NCI-H82 (cell line): ENCODE measurements around the gene TRPC3.
"Not testable (repeated sequence)": the region's sequence is repeated elsewhere in the genome, so short reads cannot be mapped to it uniquely, and the experiment has no call there.

Experiments
- DNase-seq: peaks from one replicate; lab custom pipeline; 2025; lab: John Stamatoyannopoulos, UW

Gene TRPC3

DNA sequence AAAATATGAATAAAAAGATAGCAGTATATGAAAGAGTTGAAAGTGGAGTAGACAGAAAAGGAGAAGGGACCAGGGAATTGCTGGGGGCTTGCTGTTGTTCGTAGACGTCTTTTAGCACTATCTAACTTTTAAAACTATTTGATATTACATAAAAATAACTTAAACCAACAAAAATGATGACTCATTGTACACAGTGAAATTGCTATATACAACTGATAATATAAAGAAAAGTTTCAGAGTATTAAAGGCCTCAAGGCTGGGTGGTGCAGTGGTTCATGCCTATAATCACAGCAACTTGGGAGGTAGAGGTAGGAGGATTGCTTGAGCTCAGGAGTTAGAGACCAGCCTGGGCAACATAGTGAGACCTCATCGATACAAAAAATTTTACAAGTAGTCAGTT lies 5.2 kb downstream of the TRPC3 start:
- DNase-seq = no peak

DNA sequence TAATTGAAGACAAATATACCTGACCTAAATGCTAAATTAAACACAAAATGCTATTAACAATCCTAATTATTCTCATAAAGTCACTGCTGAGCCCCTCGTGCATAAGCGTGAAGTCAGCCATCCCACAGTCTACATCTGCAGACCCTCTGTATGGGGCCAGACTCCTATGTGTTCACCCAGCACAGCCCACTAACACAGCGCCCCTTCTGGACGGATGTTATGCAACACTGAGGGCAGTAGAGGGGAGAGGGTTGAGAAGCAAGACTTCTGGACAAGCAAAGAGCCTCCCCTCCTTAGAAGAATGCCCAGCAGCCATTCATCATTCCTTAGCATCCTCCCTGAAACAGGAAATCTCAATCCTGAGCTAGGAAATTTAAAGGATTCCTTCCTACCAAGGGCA lies 7.9 kb downstream of the TRPC3 start:
- peak; percentile 46 for DNase-seq

DNA sequence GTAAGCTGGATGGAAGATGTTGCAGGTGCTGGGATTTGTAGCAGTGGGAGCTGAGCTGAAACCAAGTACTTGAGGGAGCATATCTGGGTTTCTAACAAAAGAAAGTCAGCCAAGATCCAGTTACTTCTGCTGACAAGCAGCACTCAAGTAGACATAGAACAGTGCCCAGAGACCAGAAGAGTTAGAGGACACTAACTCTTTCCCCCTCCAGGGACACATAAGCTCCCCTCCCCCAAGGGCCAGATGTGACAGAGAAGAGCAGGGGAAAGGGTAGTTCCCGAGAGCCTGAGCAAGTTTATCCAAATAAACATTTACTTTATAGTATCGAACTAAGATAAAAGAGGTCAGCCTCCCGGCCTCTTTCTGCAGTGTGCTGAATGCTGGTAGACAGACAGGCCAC lies 12.2 kb downstream of the TRPC3 start:
- DNase-seq = peak; percentile 13

DNA sequence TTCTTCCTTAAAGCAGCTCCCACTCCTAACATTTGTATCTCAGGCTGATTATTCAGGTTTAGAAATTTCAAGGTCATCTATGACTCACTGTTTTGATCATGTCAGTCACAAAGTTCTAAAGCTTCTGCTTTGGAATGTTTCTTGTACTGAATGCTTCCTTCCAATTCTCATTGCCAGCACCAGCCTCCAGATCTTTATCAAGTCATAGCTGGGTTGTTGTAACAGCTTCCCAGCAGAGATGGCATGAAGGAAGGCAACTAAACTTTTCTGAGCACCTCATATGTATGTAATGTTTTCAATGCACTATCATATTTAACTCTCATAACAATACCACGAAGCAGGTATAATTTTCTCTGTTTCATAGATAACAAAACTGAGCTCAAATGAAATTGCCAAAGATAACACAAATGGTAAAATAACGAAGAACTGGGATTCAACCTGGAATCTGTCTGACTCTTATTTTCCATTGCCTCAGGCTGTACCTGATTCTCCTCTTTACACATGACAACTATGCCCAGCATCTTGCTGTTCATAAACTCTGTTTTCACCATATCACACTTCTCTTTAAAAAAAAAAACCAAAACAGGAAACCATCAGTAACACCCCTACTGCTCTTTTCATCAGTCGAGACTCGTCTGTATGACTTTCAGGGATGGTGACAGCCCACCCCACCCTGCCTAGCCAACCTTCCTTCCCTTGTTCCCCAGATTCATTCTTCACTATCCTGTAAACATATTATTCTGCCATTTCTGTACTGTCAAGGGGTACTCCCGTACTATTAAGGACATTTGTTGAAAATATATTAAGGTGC lies 13.4 kb downstream of the TRPC3 start:
- no peak for DNase-seq

DNA sequence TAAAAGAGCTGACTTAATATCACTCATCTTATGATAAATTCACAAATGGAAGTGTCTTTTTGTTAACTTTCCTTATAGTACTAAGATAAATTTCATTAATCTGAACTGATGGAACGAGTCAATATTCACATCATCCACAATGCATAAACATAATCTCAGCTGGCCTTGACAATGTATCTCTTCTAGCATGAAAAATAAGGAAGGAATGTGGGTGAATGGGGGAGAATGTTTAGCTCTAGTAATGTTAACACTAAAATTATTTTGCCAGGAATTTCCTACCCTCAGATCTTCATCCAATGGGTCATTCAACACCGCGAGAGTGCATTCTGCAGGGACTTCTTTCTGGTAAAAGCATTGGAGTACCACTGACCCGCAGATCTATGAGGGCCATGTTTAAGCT lies 15.8 kb downstream of the TRPC3 start:
- no peak for DNase-seq

DNA sequence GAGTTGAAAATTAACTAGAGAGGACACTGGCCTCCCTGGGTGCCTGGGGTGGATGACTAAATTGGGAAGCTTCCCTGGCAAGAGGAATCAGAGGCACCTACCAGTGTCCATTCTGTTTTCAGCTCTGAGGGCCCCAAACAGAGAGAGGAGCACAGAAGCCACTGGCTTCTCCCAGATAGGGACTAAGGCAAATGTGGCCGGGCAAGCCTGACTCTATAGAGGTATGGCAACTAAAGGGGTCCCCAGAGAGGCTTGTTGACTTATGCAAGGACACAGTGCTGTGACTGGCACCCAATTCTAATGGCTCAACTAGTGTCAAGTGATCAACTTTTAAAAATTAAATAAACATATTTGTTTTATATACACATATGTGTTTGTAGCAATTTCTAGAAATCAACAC lies 17.2 kb downstream of the TRPC3 start:
- DNase-seq = no peak

DNA sequence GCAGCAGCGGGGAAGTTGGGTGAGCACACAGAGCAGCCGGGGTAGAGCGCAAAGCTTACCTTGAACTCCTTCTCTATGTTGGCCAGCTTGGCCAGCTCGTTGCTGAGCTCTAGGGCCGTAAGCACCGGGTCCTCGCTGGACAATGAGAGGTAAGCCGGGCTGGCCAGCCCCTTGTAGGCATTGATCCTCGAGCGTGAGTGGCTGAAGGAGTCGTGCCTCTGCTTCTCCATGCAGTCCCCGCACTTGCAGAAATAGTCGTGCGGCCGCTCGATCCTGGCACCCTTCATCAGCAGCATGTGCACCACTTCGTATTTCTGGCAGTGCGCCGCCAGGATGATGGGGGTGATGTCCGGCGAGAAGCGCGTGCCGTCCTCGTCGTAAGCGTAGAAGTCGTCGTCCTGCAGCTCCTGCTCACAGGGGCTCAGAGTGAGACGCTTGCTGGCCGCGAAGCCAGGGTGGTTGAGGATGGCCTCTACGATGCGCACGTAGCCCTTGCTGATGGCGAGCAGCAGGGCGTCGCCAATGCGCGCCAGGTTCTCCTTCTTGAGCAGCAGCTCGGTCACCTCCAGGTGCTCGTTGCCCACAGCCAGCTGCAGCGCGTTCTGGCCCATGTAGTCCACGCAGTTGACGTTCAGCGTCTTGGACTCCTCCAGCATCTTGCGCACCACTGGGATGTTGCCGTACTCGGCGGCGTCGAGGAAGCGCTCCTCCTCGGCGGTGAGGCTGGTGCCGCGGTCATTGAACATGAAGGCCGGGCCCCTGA lies 19.5 kb downstream of the TRPC3 start:
- DNase-seq = no peak

DNA sequence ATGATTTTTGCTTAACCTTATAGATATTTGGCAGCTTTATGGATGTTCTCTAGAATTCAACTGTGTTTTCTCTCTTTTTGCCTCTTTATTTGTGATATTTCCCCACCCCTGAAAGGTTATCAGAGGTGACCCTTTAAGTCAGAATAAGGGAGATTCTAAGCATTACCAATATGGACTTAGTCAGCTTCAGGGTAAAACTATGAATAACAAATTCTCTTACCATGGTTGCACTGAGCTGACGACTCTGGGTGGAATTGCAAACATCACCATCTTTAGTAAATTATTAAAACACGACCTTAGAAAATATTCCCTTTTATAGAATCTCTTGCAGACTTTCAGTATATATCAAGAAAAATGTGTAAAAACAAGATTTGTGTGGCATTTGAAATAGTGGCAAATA lies 21.6 kb downstream of the TRPC3 start:
- DNase-seq = no peak

DNA sequence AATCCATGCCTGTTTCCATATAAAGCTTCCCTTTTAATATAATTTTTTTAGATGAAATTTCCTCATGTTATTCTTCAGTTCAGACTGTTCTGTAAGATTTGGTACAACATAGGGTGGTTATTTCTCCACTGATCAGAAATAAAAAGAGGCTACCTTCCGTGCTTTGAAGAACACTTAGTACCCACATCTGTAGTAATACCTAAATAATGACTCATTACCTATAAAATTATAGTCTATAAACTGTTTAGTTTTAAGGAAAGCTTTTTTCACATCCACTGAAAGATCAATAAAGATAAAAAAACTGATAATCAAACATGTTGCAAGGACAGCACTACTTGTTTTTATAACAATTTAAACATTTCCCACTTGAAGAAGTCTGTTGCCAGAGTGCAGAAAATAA lies 23.9 kb downstream of the TRPC3 start:
- no peak for DNase-seq

DNA sequence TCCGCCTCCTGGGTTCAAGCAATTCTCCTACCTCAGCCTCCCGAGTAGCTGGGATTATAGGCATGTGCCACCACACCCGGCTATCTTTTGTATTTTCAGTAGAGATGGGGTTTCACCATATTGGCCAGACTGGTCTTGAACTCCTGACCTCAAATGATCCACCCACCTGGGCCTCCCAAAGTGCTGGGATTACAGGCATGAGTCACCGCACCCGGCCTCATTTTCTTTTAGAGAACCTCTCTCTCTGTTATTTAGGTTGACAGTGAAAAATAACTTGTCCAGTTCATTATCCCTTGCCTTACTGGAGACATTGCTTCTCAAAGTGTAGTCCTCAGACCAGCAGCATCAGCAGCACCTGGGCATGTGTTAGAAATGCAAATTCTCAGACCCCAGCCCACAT lies 25.4 kb downstream of the TRPC3 start:
- not testable (repeated sequence) for DNase-seq

DNA sequence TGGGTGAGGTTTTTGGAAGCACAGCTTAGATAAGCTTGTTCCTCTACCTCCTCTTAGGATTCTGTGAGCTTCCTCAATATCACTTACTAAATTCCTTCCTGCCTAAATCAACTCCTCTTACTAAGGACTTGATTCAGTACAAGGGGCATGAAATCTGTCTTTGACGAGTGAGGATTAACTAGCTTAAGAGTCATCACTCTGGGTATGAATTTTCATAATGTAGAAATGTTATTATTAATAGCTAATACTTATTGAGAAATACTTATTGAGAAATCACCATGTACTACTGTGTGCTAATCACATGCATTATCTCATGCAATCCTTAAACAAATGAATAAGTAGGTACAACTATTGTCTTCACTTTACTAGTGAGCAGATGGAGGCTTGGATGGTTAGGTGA lies 28.6 kb downstream of the TRPC3 start:
- no peak for DNase-seq

DNA sequence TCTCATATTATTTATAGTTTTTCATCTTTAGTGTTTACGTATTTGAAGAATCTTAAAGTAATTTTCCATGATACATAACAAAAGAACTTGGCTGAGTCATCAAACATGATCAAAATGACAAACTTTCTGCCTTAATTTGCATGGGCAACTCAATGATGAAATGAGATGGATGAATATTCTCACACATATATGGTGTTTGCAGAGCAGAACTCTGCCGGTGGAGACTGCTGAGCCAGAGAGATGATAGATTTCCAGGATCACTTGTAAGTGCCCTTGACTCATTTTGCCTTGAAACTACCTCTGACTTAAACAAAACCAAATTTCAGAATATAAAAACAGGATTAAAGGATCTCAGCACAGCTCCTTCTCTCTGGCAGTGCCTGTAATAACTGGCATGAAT lies 38.2 kb downstream of the TRPC3 start:
- DNase-seq = no peak

DNA sequence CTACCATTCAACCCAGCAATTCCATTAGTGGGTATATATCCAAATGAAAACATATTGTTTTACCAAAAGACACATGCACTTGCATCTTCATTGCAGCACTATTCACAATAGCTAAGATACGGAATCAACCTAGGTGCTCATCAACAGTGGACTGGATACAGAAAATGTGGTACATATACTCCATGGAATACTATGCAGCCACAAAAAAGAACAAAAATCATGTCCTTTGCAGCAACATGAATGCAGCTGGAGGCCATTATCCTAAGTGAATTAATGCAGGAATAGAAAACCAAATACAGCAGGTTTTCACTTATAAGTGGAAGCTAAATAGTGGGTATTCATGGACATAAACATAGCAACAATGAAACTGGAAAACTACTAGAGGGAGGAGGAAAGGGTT lies 43.5 kb downstream of the TRPC3 start:
- DNase-seq = no peak

DNA sequence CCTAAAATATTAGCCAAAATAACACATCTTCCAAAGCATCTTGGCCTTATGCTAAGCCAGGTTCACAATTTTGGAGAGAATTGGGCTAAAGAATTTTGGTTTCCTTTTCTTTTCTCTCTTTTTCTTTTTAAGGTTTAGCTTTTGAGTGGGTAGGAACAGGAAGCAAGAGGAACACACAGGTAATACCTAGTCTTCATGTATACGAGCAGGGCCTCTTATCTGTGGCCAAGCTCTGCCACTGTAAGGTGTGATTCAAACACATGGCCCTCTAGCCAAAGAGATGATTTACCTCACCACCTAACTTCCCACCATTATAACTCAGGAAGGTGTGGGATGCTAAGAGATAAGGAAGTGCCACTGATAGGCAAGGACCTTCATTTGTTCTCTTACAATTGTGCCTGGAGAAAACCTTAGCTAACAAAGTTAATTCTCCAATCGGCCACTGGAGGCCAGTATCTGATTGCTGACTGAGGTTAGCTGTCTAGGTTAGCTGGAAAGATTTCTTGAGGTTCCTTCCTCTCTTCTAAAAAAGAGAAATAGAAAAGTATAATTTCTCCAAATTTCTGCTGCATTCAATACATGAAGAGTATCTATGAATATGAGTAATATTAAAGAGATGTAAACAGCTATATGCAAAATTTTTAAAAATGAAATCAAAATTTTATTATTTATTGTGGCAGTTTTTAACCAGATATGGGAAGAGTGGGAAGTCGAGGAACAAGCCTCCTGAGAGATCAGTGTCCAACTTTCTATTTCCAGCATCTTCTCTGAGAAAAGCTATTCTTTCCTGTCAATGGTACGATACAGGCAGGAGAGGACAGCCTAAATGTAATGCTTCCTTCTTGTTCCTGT lies 51.5 kb downstream of the TRPC3 start:
- peak; percentile 70 for DNase-seq

DNA sequence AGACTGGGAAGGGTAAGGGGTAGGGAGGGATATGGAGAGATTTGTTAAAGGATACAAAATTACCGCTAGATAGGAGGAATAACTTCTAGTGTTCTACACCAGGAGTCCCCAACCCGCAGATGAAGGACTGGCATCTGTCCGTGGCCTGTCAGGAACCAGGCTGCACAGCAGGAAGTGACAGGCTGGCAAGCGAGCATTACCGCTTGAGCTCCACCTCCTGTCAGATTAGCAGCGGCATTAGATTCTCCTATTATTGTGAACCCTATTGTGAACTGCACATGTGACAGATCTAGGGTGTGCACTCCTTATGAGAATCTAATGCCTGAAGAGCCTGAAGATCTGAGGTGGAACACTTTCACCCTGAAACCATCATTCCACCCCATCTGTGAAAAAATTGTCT lies 53.7 kb downstream of the TRPC3 start:
- peak; percentile 68 for DNase-seq

DNA sequence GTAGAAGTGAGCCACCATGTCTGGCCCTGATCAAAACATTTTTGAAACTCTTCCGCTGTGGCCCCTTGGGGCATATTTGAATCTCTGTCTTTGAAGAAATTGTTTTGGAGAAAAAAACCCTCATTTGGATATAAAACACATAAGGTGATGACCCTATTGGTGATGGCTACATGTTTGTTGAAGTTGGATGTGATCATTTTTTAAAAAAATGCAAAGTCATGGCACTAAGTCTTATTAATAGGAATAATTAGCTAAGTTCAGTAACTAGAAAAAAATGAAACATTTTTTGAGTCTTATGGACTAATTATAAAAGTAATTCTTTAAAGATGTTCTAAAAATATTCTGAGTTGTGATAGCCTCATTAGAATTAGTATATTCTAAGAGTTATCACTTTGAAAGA lies 63.7 kb downstream of the TRPC3 start:
- DNase-seq = no peak

DNA sequence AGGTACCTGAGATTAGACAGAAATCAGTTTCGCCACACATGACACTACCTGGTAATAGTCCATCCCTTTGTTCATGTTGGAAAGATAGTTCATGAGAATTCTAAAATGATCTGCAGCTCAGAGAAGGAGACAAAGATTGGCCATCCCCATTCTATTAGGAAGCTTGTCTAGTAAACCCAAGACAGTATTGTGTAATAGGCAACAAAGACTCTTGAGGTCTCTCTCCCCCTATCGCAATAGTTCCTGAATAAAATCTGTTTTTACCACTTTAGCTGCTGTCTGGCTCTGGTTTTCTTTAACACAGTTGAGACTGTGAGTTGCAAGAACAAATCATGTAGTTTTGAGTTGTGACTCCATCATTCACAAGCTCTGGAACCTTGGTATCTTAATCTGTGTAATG lies 66.7 kb downstream of the TRPC3 start:
- no peak for DNase-seq

DNA sequence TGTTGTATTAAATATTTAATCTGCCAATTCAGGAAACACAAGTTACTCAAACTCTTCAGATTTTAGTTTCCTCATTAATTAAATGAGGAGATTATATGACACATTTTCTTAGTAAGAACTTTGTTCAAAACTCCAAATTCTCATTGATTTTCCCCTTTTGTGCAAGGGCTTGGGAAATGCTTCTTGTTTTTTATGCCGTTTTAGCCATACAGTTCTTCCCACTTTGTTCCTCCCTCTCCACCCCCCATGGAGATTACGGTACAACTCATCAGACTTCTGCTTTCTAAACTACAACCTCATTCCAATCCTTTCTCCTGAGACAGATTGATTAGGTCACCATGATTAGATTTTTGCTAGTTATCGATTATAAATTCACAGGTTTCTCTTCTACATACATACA lies 70.7 kb downstream of the TRPC3 start:
- DNase-seq = no peak

DNA sequence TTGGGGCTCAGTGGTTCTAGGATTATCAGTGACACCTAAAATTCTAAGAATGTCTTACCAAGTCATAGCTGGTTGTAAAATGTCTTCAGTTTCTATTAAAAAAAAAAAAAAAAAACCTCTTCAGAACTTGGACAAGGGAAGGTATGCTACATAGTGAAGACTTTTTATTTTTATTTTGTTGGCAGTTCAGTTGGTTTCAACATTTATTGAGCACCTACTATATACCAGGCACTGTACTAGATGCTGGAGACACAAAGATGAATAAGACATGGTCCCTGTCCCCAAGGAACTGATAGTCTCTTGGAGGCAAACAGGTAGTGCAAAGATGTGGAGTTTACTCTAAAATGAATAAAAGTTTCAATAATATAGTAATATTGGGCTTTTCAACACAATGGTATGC lies 72.7 kb downstream of the TRPC3 start:
- no peak for DNase-seq

DNA sequence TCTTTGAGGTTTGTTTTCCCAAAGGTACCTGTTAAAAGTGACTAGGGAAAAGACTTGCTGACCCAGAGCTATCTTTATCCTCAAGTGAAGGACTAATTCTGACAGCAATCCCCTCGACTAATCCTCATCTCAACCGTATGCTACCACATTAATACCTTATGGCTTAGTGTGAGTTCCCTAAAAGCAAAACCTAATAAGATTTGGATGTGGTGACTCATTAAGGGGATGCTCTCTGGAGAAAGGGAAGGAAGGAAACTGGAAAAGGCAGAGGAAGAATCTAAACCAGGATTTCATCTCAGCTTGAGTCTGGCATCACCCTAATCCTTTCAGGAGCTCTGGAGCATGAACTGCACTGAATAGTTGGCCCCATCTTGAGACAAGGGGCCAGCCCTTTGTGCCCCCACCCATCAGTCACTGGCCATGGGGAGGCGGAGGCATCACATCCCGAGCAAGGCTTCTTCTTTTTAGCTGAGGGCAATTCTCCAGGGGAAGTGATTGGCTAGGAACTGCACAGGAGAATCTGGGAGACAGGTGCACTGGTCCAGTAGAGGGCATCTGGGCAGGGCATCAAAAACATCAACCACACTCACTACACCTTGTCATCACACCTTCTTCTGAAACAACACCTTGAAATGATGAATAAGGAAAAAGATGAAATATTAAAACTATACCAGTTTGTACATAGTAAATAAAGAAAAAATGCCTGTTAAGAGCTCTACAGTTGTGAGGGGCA lies 74.7 kb downstream of the TRPC3 start:
- peak; percentile 97 for DNase-seq

DNA sequence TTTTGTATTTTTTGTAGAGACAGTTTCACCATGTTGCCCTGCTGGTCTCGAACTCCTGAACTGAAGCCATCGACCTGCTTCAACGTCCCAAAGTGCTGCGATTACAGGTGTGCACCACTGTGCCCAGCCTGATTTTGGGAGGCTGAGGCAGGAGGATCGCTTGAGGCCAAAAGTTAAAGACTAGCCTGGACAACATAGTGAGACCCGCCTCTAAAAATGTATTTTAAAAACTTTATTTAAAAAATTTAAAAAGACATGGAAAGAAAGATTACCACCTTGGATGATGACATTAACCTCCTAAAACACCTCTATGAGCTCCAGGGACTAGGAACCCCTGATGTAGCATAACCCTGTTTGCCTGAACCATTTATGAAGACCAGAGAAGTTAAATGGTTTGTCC lies 75.8 kb downstream of the TRPC3 start:
- DNase-seq = no peak

DNA sequence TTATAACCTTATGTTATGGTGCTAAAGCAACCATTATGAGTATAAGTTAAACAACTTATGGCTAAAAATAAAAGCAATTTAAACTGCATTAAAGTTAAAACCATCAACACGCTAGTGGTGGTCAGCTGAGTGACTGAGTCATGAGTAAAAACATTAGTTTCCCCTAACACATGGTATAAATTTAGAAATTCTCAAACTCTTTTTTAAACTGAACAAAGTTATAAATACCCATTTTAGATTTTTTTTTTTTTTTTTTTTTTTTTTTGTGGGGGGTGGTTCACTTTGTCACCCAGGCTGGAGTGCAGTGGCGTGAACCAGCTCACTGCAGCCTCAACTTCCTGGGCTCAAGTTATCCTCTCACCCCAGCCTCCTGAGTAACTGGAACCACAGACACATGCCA lies 76.2 kb downstream of the TRPC3 start:
- no peak for DNase-seq
